GM12878 (cell line): Measurements from ENCODE around the gene ZNF83. TPM values are rescaled to one million over a fixed set of nuclear protein-coding genes. Genes with fewer than 3 reads are reported as not detected.

Experiments
- ATAC-seq: fragments of 200-7000 bp; cut with Tn5 transposase; 3 replicates; pipeline ENCODE4 v1.9.1; 2020; ENCODE audit warnings: mild to moderate bottlenecking, moderate library complexity
- BruUV-seq: library from RNA; stranded (reverse); fragments of 400-500 nt; replicated peaks from 2 replicates; lab custom pipeline; 2021; lab: Mats Ljungman, UMichigan
- CTCF ChIA-PET: fragments of 300-600 bp; sonication (Branson Sonifier 250); formaldehyde crosslinking; extraction: SDS; loops from one replicate; lab custom pipeline; 2021; ENCODE audit warnings: inconsistent platforms; lab: Yijun Ruan, JAX
- POLR2A ChIA-PET: fragments of 350-600 bp; formaldehyde crosslinking; extraction: SDS; loops from one replicate; lab custom pipeline; 2021; ENCODE audit warnings: inconsistent platforms; lab: Charles Lee
- RAD21 ChIA-PET: fragments of 300-600 bp; sonication (Branson Sonifier 250); formaldehyde crosslinking; loops from one replicate; lab custom pipeline; 2023; ENCODE audit warnings: antibody characterized with exemption; ENCODE audit not compliant: unreplicated experiment; lab: Charles Lee
- SMC1A ChIA-PET: fragments of 300-600 bp; sonication (Branson Sonifier 250); formaldehyde crosslinking; loops from one replicate; lab custom pipeline; 2023; ENCODE audit not compliant: unreplicated experiment, uncharacterized antibody; lab: Charles Lee
- DNase-seq: peaks from one replicate; pipeline ENCODE4 v3.0.0-alpha.2; 2011; ENCODE audit warnings: low read depth, low spot score
- FAIRE-seq: peaks from 3 replicates; lab custom pipeline; 2011; peaks lifted over from hg19 to GRCh38; lab: Jason Lieb, UNC
- H2AFZ ChIP-seq: 2 replicates; pipeline ENCODE4 v1.6.0; 2011; ENCODE audit warnings: low read depth, low read length, control low read depth; ENCODE audit not compliant: control insufficient read depth
- H3K27ac ChIP-seq: 2 replicates; pipeline ENCODE4 v1.5.1; 2011; ENCODE audit warnings: control low read depth; ENCODE audit not compliant: control insufficient read depth, insufficient read depth
- H3K27me3 ChIP-seq, 2 experiments: replicated peaks in 1 of 2; 2 replicates each; pipeline versions ENCODE4 v1.6.0 to v1.6.1; 2011; ENCODE audit warnings: low read length in 1 of 2; ENCODE audit not compliant: control insufficient read depth in 2 of 2, insufficient read depth in 2 of 2
- H3K36me3 ChIP-seq, 2 experiments: 2 replicates each; pipeline ENCODE4 v1.5.1; 2011; ENCODE audit warnings: low read length in 1 of 2; ENCODE audit not compliant: control insufficient read depth in 2 of 2, insufficient read depth in 2 of 2
- H3K4me1 ChIP-seq: 2 replicates; pipeline ENCODE4 v1.6.1; 2011; ENCODE audit warnings: mild to moderate bottlenecking, low read length, moderate library complexity, mixed read lengths; ENCODE audit not compliant: control insufficient read depth, insufficient read depth
- H3K4me2 ChIP-seq: 2 replicates; pipeline ENCODE4 v1.6.0; 2011; ENCODE audit warnings: control low read depth; ENCODE audit not compliant: control insufficient read depth, insufficient read depth
- H3K4me3 ChIP-seq: fragments of 200-600 bp; sonication (generic); 2 replicates; pipeline ENCODE4 v1.5.1; 2016
- H3K79me2 ChIP-seq: 2 replicates; pipeline ENCODE4 v1.6.0; 2011; ENCODE audit warnings: low read length; ENCODE audit not compliant: control insufficient read depth, insufficient read depth
- H3K9ac ChIP-seq: 2 replicates; pipeline ENCODE4 v1.8.0; 2011; ENCODE audit warnings: low read length, control low read depth, mixed read lengths; ENCODE audit not compliant: control insufficient read depth, insufficient read depth
- H3K9me3 ChIP-seq: replicated peaks from 3 replicates; pipeline ENCODE4 v1.5.1; 2011; ENCODE audit warnings: mild to moderate bottlenecking, low read length; ENCODE audit not compliant: control insufficient read depth, insufficient read depth
- H4K20me1 ChIP-seq: 2 replicates; pipeline ENCODE4 v1.6.0; 2011; ENCODE audit not compliant: control insufficient read depth, insufficient read depth
- DPF2 ChIP-seq: fragments of 450-650 bp; IDR thresholded peaks from 2 replicates; pipeline ENCODE4 v1.6.1; 2017; ENCODE audit warnings: mild to moderate bottlenecking
- FOXK2 ChIP-seq: fragments of 450-650 bp; IDR thresholded peaks from 2 replicates; pipeline ENCODE4 v1.6.1; 2017; ENCODE audit warnings: mild to moderate bottlenecking, moderate library complexity
- HDGF ChIP-seq: fragments of 450-650 bp; IDR thresholded peaks from 2 replicates; pipeline ENCODE4 v1.6.1; 2016; ENCODE audit warnings: antibody characterized with exemption
- IRF4 ChIP-seq: IDR thresholded peaks from 2 replicates; pipeline ENCODE4 v1.6.1; 2011; ENCODE audit warnings: low read depth, low read length
- IRF5 ChIP-seq: fragments of 450-650 bp; IDR thresholded peaks from 2 replicates; pipeline ENCODE4 v1.6.1; 2017; ENCODE audit warnings: borderline replicate concordance
- MTA3 ChIP-seq: IDR thresholded peaks from 2 replicates; pipeline ENCODE4 v1.6.1; 2012; ENCODE audit warnings: low read length, inconsistent platforms, borderline replicate concordance
- MXI1 ChIP-seq: fragments of 150-350 bp; IDR thresholded peaks from 2 replicates; pipeline ENCODE4 v1.6.1; 2011; ENCODE audit warnings: low read depth, mild to moderate bottlenecking, inconsistent platforms, low read length, improper control_type of control experiment
- PBX3 ChIP-seq: IDR thresholded peaks from 2 replicates; pipeline ENCODE4 v1.6.1; 2011; ENCODE audit warnings: mild to moderate bottlenecking, low read depth, low read length, moderate library complexity; ENCODE audit not compliant: insufficient replicate concordance
- SMAD5 ChIP-seq: IDR thresholded peaks from 2 replicates; pipeline ENCODE4 v1.6.1; 2016; ENCODE audit warnings: antibody characterized with exemption, low read depth
- SMC3 ChIP-seq: IDR thresholded peaks from 2 replicates; pipeline ENCODE4 v1.6.1; 2011; ENCODE audit warnings: low read length, improper control_type of control experiment, borderline replicate concordance
- WRNIP1 ChIP-seq: IDR thresholded peaks from 2 replicates; pipeline ENCODE4 v1.6.1; 2011; ENCODE audit warnings: low read depth, low read length, improper control_type of control experiment, borderline replicate concordance
- WGBS: methylation state at CpG from one replicate; pipeline ENCODE4 v1.1.6; 2016; ENCODE audit warnings: low lambda C conversion rate; ENCODE audit not compliant: insufficient replicate concordance, insufficient coverage; ENCODE audit errors: missing lambda C conversion rate; 5-methylcytosine and 5-hydroxymethylcytosine counted together
- in situ Hi-C: fragments of 300-500 bp; cut with MboI; formaldehyde crosslinking; loops from 9 replicates; pipeline ENCODE4 v1.14.3; 2018; ENCODE audit warnings: mixed read lengths
- intact Hi-C: fragments of 100-400 bp; cut with micrococcal nuclease; formaldehyde crosslinking; loops from one replicate; pipeline ENCODE4 v1.14.2; 2022; ENCODE audit not compliant: unreplicated experiment
- polyA plus RNA-seq, 11 experiments: library from polyadenylated mRNA; depleted of rRNA in 4 of 11; unstranded in 6 of 11; stranded (reverse) in 5 of 11; fragments of >200 nt; fragmentation: Nextera tagmentation in 4 of 11; fragmentation: Illumina TruSeq in 1 of 11; extraction: Ambion mirVana in 4 of 11; extraction: Trizol in 1 of 11; gene quantifications; 1 replicate in 1 of 11; 2 replicates in 10 of 11; pipeline versions ENCODE4 v1.2.1 to v1.2.3, GENCODE V29; 2011 to 2016; ENCODE audit warnings: inconsistent platforms in 2 of 11, missing spikeins in 2 of 11, low read depth in 1 of 11
- total RNA-seq, 4 experiments: library from RNA; depleted of rRNA in 3 of 4; stranded (reverse); fragments of >200 nt in 3 of 4; fragmentation: Illumina TruSeq in 1 of 4; extraction: Trizol in 1 of 4; gene quantifications; 2 replicates each; pipeline versions ENCODE4 v1.2.1 to v1.2.3, GENCODE V29; 2013 to 2021
- TF ChIP-seq, protein P1 (sequence below): fragments of 150-350 bp; IDR thresholded peaks from 2 replicates; pipeline ENCODE4 v1.6.1; 2014; ENCODE audit warnings: mild to moderate bottlenecking, low read depth, low read length
- TF ChIP-seq, protein P2 (sequence below): IDR thresholded peaks from 2 replicates; pipeline ENCODE4 v1.6.1; 2011; ENCODE audit warnings: low read depth, mild to moderate bottlenecking, low read length, moderate library complexity, borderline replicate concordance; ENCODE audit errors: extremely low read depth
- TF ChIP-seq, protein P3 (sequence below): fragments of 450-650 bp; IDR thresholded peaks from 2 replicates; pipeline ENCODE4 v1.6.1; 2016; ENCODE audit warnings: mild to moderate bottlenecking, moderate library complexity, borderline replicate concordance

ZNF83 gene
- total and polyA plus RNA-seq, 10 of the 15 experiments (the other 5 are each of a cell fraction or from before 2014, with no cell fraction given) = 9.9 to 90.1 (median 18.7) TPM

- peaks cover 3% of the 10 kb centered on the region; the same call in 2 of the 3 replicates for H3K9me3 ChIP-seq
- no TSS peak for BruUV-seq
- H4K20me1 ChIP-seq = no peaks in the 10 kb centered on the region
- TF ChIP-seq, protein P1, sequence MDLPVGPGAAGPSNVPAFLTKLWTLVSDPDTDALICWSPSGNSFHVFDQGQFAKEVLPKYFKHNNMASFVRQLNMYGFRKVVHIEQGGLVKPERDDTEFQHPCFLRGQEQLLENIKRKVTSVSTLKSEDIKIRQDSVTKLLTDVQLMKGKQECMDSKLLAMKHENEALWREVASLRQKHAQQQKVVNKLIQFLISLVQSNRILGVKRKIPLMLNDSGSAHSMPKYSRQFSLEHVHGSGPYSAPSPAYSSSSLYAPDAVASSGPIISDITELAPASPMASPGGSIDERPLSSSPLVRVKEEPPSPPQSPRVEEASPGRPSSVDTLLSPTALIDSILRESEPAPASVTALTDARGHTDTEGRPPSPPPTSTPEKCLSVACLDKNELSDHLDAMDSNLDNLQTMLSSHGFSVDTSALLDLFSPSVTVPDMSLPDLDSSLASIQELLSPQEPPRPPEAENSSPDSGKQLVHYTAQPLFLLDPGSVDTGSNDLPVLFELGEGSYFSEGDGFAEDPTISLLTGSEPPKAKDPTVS = no peak
- TF ChIP-seq IRF4 = no peak
- no peak for TF ChIP-seq MTA3
- TF ChIP-seq WRNIP1 = no peak
- no peak for TF ChIP-seq IRF5
- TF ChIP-seq, protein P2, sequence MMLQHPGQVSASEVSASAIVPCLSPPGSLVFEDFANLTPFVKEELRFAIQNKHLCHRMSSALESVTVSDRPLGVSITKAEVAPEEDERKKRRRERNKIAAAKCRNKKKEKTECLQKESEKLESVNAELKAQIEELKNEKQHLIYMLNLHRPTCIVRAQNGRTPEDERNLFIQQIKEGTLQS = no peak
- no peak for TF ChIP-seq FOXK2
- TF ChIP-seq, protein P3, sequence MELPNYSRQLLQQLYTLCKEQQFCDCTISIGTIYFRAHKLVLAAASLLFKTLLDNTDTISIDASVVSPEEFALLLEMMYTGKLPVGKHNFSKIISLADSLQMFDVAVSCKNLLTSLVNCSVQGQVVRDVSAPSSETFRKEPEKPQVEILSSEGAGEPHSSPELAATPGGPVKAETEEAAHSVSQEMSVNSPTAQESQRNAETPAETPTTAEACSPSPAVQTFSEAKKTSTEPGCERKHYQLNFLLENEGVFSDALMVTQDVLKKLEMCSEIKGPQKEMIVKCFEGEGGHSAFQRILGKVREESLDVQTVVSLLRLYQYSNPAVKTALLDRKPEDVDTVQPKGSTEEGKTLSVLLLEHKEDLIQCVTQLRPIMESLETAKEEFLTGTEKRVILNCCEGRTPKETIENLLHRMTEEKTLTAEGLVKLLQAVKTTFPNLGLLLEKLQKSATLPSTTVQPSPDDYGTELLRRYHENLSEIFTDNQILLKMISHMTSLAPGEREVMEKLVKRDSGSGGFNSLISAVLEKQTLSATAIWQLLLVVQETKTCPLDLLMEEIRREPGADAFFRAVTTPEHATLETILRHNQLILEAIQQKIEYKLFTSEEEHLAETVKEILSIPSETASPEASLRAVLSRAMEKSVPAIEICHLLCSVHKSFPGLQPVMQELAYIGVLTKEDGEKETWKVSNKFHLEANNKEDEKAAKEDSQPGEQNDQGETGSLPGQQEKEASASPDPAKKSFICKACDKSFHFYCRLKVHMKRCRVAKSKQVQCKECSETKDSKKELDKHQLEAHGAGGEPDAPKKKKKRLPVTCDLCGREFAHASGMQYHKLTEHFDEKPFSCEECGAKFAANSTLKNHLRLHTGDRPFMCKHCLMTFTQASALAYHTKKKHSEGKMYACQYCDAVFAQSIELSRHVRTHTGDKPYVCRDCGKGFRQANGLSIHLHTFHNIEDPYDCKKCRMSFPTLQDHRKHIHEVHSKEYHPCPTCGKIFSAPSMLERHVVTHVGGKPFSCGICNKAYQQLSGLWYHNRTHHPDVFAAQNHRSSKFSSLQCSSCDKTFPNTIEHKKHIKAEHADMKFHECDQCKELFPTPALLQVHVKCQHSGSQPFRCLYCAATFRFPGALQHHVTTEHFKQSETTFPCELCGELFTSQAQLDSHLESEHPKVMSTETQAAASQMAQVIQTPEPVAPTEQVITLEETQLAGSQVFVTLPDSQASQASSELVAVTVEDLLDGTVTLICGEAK = no peak
- TF ChIP-seq PBX3 = no peak
- TF ChIP-seq HDGF = no peak
- no peak for TF ChIP-seq MXI1
- TF ChIP-seq DPF2 = no peak
- no peak for TF ChIP-seq SMAD5
- no peak for TF ChIP-seq SMC3
- TF ChIP-seq, all 136 proteins: peak for 0
- POLR2A ChIA-PET = no interaction called here
- SMC1A ChIA-PET = no interaction called here
- FAIRE-seq = no peak
- DNase-seq = no peak
- CTCF ChIA-PET = no interaction called here
- Histone ChIP-seq H3K4me3 (no peak overlapping the region), H3K79me2 (no peaks in the 10 kb centered on the region), H3K27me3 (no peaks in the 10 kb centered on the region), H2AFZ (no peak overlapping the region), H3K9ac (no peak overlapping the region), H3K4me2 (no peak overlapping the region), H3K27ac (no peak overlapping the region), H3K4me1 (no peaks in the 10 kb centered on the region), H3K36me3 (peaks cover 7 to 11% of the 10 kb centered on the region in 2 experiments; a peak in 3 of 4 replicates)
- WGBS = 95% methylated on average over 4 of the region's 4 CpGs
- intact Hi-C loops = no loop called here
- in situ Hi-C loops = no loop called here
- no peak for ATAC-seq
- RAD21 ChIA-PET = no interaction called here
These were observed 15.0 kb upstream of the ZNF83 start for GRCh38 chr19:52653161-52653560.
